Iris pigment epithelial cell (primary cell): ENCODE data around the gene UPK3BL1.
"Not testable (repeated sequence)": the region's sequence is repeated elsewhere in the genome, so short reads cannot be mapped to it uniquely, and the experiment has no call there.

Experiments
- DNase-seq: peaks from one replicate; pipeline ENCODE4 v3.0.0-alpha.2; 2011; ENCODE audit warnings: low read depth

UPK3BL1 gene

DNA sequence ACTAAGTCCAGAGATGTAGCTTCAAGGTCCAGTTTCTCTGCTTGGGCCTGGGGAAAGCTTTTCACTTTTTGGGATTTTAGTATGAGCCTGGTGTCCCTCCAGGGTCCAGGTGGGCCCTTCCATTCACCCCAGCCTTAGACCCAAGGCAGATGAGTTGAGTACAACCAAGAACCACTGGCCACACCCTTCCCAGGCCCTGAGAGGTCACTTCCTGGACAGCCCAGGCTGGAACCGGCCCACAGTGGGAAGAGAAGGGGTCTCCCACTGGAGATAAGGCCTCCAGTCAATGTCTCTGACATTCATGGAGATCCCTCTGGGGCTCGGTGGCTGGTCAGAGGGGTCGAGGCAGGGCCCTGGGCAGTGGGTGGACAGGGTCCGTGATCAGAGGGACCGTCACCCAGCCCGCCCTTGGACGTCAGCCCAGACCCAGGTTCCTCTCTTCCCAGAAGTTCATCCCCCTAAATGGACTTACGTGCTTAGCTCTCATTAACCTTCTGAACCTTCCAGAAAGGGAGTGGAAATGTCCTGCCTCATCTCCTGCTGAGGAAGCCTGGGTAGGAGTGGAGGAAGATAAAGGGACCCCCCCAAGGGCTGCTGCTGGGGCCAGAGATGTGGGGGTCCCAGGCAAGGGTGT, 15.2 kb downstream of the UPK3BL1 start:
- DNase-seq: not testable (repeated sequence)

DNA sequence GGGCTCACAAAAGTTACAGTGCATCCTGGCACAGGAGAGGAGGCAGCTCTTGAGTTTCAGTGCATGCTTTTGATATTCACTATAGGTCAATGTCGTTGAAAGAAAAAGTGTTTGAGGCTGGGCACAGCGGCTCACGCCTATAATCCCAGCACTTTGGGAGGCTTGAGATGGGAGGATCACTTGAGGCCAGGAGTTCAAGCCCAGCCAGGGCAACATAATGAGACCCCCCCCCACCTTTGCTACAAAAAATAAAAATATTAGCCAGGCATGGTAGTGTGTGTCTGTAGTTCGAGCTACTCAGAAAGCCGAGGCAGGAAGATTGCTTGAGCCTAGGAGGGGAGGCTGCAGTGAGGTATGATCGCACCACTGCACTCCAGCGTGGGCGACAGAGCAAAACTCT, 24.5 kb downstream of the UPK3BL1 start:
- DNase-seq: not testable (repeated sequence)

DNA sequence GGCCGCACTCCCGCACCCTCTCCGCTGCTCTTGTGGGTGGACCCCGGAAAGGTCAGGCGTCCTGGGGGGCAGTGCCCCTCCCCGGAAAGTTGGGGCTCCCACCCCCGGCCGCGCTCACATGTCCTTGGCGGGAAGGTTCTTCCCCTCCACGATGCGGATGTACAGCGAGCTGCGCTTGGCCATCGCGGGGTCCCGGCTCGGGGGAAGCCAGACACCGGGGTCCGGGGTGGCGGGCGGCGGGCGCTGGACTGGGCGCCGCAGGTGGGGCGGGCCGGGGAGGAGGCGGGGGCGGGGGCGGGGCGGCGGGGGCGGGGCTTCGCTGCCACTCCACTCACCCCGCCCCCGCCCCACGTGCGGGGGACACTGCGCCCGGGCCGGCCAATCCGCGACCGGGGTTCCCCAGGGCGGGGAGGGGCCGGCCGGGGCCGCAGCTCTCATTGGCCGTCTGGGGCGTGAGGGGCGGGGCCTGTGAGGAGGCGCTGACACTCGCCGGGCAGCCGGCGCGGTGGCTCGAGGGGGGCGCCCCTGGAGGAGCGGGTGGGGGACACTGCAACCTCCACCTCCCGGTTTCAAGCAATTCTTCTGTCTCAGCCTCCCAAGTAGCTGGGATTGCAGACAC, 26.0 kb downstream of the UPK3BL1 start, which contains the start of gene RASA4:
RASA4 (minus strand) TSS at position 250 of the 619 bp plus-strand sequence; CDS start at position 183, 67 bp downstream.
- not testable (repeated sequence) for DNase-seq

DNA sequence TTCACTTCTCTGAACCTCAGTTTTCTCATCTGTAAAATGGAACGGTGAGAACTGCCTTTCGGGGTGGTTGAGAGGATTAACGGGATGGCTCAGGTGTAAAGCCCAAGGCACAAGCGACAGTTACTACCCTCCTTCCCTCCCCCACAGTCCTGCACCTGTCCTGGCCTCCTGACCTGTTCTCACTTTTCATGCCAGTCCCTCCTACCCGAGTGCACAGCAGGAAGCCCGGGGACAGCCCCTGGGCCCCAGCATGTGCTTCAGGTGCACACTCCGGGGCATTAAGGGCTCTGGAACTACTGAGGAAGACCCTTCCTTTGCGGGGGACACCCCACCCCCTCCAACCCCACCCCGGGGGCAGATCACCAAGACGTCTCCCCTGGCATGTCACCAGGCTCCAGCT, 26.7 kb downstream of the UPK3BL1 start:
- not testable (repeated sequence) for DNase-seq

DNA sequence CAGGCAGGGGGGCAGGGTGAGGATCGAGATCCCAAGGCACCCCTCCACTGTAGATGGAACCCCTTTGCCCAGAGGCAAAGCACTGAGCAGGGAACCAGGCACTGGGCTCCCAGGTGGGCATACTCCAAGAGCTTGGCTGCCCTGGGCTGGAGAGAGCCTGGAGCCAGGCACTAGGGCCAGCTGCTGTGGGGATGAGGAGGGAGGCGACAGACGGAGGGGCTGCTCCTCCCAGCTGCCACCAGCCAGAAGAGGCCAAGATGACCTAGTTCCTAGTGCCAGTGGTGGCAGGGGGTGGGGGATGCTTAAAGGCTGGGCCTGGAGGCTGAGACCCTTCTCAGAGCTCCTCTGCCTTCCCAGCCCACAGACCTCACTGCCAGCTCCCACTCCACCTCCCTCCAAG, 27.7 kb downstream of the UPK3BL1 start:
- DNase-seq: not testable (repeated sequence)

DNA sequence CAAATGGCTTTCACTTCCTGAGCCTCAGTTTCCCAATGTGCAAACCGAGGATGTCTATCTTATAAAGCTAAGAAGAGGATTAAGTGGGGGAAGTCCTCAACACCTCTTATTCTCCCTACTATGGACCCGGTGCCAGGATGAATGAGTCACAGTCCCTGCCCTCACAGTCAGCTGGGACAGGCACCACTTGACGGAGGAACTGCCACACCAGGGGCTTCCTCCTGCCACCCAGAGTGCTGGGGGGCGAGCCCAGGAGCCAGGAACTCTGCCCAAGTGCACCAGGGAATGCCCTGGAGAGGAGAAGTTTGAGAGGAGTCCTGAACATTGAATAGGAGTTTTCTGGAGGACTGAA, 28.3 kb downstream of the UPK3BL1 start:
- DNase-seq: not testable (repeated sequence)

DNA sequence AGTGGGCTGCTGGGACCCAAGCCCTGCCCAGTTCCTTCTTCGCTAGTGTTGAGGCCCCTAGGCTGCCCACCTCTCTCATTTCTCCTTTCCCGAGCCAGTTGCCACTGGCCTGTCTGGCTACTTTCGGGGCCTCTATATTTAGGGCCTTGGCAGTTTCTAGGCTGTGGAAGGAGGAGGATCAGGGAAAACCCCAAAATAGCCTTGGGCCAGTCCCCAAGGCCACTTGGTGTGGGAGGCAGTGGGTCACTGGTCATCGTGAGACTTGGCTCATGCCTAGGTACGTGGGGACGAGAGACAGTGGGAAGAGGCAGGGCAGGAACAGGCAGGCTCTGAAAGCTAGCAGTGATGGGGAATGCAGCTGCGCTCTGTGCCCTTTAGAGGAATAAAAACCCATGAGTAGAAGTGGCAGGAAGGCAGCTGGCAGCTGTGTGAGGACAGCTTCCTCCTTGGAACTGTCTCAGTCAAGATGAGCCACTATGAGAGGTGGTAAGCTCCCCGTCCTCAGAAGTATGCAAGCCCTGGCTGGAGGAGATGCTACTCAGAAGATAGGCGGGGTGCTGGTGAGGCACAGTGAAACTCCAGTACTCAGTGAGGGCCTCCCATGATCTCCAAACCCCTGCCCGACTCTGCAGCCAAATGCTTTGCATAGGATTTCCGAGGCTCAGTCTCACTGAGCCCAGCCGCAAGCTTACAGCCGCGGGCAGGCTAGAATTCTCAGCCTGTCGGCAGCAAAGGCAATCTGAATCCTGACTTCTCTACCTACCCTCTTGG, 28.8 kb downstream of the UPK3BL1 start:
- not testable (repeated sequence) for DNase-seq

DNA sequence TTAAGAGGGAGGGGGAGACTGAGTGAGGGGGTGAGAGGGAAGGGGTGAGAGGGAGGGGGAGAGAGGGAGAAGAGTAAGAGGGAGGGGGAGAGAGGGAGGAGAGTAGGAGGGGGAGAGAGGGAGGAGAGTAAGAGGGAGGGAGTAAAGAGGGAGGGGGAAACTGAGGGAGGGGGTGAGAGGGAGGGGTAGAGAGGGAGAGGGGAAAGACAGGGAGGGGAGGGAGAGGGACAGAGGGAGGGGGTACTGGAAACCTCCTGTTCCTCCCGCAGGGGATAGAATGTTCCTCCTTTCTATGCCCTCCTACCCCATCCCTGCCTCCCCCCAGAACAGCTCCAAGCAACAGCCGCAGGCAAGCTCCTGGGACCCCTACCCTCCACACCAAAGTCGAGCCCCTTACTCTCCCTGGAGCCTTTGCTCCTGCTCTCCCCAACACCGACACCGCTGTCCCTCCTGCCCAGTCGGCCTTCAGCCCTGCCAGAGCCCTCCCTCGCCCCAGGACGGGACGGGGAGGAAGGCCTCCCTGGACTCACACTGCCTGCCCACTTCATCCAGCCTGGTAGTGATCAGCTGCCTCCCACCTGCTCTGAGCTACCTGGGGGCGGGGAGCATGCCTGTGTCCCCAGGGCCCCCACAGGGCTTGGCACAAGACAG, 30.8 kb downstream of the UPK3BL1 start:
- DNase-seq: peak; percentile 4

DNA sequence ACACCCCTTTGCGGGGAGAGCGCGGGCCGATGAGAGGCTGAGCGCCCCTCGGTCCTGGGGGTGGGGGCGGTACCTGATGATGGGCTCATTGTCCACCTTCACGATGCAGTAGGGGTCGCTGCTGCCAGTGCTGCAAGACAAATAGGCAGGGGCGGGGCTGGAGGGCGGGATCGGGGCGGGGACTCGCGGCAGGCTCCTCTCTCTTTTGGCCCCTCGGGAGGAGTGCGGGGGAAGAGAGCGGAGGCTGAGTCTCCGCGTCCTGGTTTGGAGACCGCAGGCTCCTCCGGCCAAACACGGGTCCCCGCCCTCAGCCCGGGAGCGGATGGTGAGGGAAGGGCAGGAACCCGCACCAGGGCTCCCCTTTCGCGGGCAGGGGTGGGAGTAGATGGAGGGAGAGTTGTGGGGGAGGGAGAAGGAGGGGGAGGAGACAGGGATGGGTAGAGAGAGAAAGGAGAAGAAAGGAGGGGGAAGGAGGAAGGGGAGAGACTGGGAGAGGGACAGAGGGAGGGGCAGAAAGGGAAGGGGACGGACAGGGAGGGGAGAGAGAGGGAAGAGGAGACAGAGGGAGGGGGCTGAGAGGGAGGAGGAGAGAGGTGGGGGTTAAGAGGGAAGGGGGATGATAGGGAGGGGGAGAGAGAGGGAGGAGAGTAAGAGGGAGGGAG, 31.4 kb downstream of the UPK3BL1 start:
- DNase-seq: not testable (repeated sequence)

DNA sequence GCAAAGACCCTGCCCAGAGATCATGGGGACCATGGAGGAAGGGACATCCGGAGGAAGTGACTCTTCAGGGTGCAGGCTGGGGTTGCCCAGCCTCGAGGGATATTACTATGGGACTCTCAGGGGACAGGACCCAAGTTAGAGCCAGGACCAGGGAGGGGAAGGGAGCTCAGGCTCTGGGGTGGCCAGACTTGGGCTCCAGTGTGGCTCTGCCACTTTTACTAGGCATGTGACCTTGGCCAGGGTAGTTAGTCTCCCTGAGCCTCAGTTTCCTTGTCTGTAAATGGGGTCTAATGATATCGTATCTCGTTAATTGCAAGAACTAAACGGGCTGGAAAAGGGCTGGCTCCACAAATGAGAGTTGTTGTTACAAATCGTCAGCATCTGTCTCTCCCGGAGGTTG, 32.1 kb downstream of the UPK3BL1 start:
- not testable (repeated sequence) for DNase-seq

DNA sequence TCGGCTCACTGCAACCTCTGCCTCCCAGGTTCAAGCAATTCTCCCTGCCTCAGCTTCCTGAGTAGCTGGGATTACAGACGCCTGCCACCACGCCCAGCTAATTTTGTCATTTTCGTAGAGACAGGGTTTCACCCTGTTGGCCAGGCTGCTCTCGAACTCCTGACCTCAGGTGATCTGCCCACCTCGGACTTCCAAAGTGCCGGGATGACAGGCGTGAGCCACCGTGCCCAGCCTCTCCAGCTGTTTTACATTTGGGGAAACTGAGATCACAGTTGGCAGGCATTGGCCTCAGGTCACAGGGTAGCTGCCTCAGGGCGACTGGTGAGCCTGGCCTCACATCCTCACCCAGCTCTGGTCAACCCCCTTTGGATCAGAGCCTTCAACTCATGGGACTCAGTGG, 32.9 kb downstream of the UPK3BL1 start:
- not testable (repeated sequence) for DNase-seq

DNA sequence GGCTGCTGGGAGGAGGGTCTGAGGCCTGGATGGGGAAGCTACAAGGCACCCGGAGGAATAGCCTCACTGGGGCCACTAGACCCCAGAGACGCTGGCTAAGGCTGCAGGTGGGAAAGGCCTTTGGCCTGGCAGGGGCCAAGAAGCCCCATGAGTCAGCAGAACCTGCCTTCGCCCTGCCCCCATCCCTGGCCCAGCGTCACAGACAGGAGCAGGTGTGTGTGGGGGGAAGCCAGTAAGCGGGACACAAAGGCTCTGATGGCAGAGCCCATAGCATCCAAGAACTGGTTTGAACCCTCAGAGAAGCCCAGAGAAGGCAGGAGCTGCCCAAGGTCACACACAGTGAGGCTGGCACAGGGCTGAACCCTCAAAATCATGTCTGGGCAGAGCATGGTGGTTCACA, 35.7 kb downstream of the UPK3BL1 start:
- DNase-seq: not testable (repeated sequence)

DNA sequence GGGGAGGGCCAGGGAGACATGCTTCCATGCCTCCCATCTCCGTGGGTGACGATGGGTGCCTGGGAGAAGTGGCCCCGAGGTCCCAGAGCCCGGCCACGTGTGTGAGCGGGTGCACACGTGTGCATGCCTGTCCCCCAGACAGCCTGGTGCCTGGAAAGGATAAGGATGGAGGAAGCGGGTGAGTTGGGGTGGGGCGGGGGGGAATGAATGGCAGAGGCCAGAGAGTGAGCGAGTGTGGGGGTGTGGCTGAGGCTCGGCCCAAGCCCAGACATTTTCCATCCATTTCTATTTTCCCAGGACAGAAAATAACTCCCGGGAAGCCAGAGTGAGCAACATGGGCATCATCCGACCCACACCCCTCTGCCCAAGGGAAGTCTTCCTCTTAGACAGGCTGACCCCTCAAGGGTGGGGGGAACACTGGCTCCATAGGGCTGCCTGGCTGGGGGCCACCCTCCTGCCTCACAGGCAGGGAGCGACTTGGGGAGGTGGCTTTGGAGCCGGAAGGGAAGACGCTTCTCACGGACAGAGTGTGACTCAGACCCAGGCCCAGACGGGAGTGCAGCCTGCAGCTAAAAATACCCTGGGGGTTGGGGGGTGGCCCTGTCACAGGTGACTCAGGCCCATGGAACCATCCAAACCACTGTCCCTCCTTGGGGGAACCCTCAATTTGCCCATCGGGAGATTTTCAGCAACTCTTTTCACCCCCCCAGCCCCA, 38.0 kb downstream of the UPK3BL1 start:
- not testable (repeated sequence) for DNase-seq

DNA sequence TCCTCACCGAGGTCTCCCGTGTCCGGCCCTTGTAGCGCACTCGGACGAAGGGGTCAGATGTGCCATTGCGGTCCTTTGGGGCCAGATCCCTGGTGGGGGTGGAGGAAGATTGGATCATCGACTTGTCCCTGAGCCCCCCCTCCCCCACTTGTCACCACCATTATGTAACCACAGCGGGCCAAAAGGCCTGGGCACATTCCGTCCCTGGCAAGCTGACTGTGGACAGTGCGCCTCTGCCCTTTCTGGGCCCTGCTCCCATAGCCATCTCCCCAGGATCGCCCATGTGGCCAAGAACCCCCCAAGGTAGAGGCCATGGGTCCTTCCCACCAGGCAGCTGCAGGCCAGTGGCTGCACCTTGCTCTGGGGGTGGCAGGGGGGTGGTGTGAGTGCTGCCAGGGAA, 40.3 kb downstream of the UPK3BL1 start:
- DNase-seq: not testable (repeated sequence)

DNA sequence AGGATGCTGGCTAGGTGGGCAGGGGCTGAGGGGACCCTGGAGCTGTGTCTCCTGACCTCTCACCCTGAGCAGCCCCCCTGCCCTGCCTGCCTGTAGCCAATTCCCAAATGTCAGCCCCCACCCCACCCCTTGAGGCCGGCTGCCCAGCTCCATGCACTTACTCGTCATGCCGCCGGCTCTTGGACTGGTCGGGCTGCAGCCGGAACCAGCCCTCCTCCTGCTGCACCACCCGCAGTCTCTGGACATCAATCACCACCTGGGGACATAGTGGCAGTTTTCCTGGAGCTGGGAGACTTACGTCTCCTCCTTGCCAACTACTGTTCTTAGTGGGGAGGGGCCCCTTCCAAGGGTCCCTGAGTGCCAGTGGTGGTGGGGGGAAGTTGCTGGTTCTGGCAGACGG, 42.9 kb downstream of the UPK3BL1 start:
- not testable (repeated sequence) for DNase-seq

DNA sequence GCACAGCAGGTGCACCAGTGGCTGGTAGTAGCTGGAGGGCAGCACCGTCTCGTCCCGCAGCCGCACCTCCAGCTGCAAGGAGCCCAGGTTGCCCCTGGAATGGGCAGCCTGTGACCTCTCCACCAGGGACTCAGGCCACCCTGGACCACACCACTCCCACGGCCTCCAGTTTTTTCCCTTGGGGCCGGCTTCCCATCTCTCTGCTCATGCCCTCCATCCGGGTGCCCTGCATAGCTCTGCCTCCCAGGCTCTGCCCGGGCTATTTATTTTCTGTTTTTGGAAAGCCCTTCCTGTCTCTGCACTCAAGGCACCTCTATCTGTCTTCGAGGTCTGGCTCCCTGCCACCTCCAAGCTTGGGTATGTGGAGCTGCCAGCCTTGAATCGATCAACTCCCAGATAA, 46.6 kb downstream of the UPK3BL1 start:
- DNase-seq: not testable (repeated sequence)

DNA sequence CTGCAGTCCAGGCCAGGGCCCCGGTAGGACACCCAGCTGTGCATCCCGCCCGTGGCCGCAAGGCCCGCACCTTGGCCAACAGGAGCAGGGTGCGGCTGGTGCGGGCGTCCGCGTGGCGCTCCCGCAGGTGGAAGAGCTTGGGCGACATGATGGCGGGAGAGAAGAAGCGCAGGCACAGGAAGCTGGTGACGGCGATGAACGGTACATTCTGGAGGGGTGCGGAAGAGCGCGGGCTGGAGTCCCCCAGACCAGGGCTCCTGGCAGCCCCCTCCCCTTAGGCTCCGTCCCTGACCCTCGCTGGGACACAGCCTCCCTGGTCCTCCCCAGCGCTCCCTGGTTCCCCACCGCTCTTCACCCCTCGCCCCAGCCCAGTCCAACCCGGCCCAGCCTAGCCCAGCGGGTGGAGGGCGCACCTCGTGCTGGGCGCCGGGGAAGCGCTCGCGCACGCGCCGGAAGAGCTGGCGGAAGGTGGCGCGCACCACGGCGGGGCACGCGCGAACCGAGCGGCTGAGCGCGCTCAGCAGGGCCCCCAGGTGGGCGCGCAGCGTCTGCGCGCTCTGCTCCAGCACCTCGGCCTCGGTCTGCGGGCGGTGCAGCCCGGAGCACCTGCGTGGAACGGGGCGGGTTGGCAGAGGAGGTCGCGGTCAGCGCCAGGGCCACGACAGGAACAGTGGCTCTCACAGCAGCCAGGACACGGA, 48.8 kb downstream of the UPK3BL1 start:
- not testable (repeated sequence) for DNase-seq

DNA sequence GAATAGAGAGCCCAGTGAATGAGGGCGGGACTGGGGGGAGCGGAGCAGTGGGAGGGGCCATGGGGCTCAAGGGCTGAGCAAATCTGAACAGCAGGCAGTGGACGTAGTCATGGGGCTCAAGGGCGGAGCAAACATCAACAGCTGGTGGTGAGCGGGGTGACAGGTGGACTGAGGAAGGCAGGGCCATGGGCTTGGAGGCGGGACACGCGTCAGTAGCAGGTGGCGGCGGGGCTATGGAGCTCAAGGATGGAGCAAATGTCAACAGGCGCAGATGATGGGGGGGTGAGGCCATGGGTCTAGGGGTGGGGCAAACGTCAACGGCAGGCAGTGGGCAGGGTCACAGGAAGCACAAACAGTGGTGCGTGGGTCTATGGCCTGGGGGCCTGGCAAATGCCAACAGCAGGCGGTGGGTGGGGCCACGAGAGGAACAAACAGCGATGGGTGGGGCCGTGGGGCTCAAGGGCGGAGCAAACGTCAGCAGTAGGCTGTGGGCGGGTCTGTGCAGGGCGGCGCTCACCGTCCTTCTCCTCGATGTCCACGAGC, 50.0 kb downstream of the UPK3BL1 start:
- not testable (repeated sequence) for DNase-seq

DNA sequence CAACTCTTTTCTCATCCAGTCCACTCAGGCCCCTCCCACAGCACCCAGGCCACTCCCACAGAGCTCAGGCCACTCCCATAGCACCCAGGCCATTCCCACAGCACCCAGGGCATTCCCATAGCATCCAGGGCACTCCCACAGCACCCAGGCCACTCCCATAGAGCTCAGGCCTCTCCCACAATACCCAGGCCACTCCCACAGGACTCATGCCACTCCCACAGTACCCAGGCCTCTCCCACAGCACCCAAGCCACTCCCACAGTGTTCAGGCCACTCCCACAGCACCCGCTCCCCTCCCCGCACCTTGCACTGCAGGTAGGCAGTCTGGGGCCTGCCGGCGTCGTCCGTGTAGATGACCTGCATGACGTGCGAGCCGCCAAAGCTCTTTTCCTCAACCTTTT, 52.7 kb downstream of the UPK3BL1 start:
- not testable (repeated sequence) for DNase-seq
